GM21576 (cell line): ENCODE results near the gene CEP126.

ENCODE experiments used
- ATAC-seq: cut with Tn5 transposase; IDR thresholded peaks from one replicate; pipeline ENCODE4 v1.9.1; 2021; ENCODE audit warnings: mild to moderate bottlenecking, moderate library complexity; ENCODE audit not compliant: unreplicated experiment

The CEP126 gene

DNA sequence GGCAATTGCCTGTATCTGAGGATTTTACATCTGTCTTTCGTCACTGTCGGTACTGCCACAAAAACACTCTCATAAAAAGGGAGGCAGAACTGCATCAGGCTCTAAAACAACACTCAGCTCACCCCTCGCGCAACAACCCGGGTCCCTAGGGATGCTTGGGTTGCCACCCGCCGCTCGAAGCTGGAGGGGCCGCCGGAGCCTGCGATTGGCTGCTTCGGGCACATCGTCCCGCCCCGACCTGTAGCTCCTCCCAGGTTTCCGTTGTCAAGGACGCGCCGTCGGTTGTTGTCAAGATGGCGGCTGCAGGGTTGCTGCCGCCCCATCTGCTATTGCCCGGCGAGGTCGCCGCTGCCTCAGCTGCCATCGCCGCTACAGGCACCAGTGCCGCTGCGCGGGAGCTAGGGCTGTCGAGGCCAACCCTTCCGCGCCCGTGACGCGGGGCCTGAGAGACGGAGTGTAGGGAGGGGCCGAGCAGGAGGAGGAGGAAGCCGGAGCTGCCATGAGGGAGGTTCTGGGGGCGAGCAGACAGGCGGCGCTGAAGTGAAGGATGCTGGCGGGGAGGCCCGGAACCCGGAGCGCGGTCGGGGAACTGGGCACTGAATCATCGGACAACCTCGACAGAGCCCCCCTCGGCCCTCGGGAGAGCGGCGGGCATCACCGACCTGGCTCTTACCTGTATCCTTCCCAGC is at the start of gene CEP126:
TSS of gene CEP126 (plus strand) at position 273 of the 689 bp plus-strand sequence. CDS start at position 548, 275 bp downstream.
- peak; percentile 100 for ATAC-seq

DNA sequence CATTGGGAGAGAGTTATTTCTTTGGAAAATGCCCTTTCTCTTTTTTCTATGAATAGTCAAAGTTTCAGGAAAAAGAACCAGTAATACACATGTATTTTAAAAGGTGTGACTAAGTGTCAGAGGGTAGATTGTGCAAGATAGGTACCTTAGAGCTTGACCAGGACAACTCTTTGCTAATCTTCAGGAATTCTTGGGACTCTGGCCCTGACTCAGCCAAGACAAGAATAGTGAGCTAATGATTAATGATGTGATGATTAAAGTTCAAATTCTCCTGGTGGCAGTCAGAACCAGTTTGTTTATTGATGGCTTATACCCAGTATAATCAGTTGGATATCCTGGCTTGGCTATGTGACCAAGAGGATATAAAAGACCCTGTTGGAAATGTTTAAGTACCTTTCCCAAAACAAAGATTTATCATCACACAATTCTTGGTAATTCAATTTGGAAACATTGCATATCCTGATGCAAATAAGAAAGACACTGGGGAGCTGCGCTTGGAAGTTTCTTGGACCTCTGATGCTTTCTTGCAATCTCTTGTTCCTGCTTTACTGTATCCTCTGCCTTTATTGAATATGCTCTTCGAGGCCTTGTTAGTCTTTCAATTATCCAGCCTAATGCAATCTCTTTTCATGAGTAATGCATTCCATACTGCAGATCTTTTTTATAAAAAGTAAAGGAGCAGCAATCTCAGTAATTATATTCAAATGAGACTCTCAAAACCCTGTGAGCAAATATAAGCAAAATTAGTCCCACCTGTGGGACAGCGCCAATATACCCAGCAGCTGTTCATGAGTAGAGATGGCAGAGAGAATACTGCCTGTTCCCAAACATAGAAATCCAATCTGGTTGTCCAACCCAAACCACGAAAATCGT is 48.0 kb upstream of the CEP126 start:
- no peak for ATAC-seq

DNA sequence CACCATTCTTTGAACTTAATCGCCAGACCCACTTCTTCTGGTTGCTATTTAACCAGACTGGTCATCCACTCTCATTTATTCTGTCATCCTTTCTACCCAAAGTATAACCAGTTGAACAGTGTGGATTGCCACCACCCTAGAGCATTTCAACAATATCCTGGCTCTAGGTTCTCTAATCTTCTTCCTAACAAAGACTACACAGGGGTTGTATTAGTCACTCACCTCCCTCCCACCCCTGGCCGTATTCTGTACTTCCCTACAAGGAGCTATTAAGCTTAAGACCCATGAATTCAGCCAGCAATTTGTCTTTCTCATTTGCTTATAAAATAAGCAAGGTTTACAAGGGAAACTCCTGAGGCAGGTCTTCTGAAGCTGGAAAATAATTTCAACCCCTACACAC is 46.9 kb upstream of the CEP126 start:
- ATAC-seq: no peak

DNA sequence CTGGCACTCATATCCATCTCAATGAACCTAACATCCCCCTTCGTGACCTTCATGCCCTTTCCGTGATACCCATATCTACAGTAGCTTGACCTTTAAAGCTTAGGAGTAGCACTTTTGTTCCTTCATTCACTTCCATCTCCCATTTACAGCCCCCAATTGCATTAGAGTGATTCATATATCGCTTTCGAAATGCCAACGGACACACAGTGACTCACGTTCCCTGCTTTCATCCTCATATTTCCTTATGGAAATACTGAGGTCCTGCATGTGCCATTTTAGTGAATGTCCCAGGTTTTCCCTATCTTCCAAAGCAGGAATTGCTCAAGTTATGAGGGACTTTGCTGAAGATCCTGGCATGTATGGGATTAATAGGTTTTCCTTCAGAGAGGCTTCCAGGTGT is 44.3 kb upstream of the CEP126 start:
- no peak for ATAC-seq

DNA sequence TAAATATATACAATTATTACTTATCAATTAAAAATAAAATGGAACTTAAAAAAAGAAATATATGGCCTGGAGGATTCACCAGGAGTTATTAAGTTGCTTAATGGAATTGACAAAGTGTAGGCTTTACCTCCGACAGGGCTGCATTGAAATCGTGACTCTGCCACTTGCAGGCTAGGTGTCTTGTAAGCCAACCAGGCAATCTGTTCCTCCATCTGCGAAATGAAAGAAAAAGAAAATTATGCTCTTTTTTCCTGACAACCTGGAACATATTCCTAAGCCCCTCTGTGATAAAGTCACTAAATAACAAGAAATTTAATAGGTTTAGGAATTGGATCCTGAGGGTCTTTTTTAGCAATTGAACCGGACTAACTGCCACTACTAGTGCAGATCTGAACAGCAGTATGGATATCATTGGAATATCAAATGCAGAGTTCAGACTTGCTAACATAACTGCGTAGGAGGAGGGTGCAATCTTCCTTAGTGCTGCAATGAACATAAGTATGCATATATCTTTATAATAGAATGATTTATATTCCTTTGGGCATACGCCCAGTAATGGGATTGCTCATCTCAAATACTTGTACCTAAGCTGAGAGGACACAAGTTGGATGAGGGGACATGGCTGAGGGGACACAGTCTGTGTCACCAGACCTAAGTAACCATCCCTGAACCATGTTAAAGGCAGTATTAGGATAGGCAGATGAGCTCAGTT is 42.5 kb upstream of the CEP126 start:
- no peak for ATAC-seq

DNA sequence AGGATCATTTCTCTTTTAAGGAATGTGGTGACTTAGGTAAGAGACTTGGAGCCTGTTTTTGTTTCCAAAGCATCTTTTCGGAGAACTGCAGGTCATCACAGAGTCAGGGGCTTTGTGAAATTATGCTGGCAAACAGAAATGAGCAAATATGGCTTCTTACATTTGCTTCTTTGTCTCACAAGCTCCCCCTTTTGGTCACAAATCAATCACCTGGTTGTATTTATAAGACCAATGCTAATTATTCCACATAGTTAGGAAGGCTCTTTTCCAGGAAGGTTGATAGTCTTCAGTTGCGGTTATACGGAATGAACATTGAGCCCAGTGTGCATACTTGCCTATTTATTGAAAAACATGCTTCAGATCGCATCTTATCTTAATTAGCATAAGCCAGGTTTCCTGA is 34.6 kb upstream of the CEP126 start:
- no peak for ATAC-seq

GRCh38 chr11:101881586-101881985 is 33.2 kb upstream of the CEP126 start:
- no peak for ATAC-seq

- ATAC-seq: no peak
These were observed 29.2 kb upstream of the CEP126 start for GRCh38 chr11:101885631-101886030.

GRCh38 chr11:101889767-101890166 is 25.0 kb upstream of the CEP126 start:
- ATAC-seq: no peak

DNA sequence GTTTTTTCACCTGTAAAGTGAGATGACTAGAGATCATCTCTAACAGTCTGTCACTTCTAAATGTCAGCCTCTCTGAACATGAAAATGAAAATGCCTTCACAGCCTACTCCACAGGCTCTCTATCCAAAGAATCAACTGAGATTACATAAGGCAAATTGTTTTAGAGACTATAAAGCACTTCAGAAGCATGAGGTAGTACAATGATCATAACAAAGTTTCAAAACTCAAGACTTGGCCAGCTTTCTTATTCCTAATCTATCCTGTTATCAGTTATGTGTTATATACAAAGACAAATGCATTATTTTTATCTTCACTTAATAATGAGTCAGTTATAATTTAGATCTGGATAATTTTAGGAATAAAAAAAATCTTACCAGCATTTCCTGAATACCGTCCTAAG is 20.3 kb upstream of the CEP126 start:
- ATAC-seq: no peak

GRCh38 chr11:101907815-101908214 is 7.0 kb upstream of the CEP126 start:
- no peak for ATAC-seq

DNA sequence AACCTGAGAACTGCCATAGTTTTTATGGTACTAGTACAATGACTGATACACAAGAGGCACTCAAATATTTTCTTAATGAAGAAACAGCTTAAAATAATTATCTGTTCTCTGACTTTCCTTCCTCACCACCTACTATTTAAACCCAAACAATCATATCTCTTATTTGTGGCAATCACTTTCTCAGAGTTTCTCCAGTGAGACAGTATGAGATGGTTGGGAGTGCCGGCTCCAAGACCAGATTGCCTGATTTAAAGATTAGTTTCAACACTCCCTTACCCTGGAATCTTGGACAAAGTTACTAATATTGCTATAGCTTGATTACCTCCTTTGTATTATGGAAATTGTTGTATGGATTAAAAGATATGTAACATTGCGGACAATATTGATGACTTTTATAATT is 5.7 kb upstream of the CEP126 start:
- no peak for ATAC-seq

DNA sequence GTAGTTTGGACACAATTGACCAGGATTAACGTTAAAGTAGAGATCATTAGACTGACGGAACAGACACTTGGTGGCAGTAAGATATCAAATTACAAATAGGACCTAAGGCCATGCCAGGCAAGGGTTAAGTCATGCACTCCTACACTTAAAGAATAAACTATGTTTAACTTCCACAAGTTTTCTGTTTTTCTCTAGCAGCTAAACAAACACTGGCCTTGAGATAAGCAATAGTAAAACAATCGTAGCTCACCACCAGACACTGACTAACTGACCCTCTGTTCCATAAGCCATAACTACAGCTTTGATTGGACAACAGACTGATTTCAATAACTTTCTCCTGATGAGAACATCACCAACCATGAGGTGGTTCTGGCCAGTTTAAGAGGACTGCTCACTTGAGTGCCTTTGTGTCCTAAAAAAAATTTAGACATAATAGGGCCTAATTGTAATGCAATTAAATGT is 2.0 kb upstream of the CEP126 start:
- ATAC-seq: no peak

- no peak for ATAC-seq
These were observed 1.2 kb upstream of the CEP126 start for GRCh38 chr11:101913656-101914055.

- ATAC-seq: no peak
These were observed 471 bp upstream of the CEP126 start for GRCh38 chr11:101914341-101914737.

DNA sequence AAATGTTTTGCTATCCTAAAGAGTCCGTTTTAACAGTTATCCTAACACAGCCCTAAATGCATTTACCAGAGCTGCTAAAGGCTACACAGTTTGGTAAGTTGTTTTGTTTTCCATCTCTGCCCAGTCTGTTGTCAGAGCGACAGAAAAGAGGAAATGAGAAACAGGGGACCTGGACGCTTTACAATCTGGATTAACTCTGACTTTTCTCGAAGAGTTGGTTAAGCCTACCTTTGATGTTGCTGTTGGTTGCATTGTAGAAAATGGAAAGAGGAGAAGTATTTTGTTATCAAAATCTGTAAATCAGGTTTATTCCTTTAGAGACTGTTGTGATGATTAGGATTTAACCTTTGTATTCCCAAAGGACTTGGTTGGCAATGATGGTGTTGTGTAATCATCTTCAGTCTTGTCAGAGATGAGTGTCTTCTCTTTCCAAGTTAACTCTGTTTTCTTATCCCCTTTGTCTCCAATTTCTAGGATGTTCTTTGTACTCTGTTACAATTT is 1.0 kb downstream of the CEP126 start:
- ATAC-seq: peak; percentile 38

GRCh38 chr11:101916422-101916821 is 1.6 kb downstream of the CEP126 start, which contains the start of gene ANGPTL5:
TSS of gene ANGPTL5 (minus strand) at chr11:101916522. CDS start at chr11:101907909, 8,613 bp downstream.
- no peak for ATAC-seq

DNA sequence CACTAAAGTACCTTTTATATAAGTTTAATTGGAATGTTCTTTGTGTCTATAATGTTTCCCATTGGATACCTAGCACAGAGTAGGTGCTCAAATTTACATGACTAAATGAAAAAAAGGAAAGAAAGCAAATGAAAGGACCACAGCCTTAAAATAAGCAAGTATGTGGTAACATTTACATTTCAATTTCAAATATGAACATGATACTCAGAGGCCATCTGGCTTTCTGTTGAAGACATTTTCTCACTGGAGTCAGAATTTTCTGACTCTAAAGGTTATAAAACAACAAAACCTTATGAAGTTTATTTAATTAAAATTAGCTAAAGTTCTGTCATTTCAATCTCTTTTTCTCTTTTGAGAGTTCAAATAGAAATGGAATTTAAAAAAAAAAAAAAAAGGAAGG is 2.4 kb downstream of the CEP126 start:
- ATAC-seq: no peak

GRCh38 chr11:101920992-101921391 is 6.2 kb downstream of the CEP126 start:
- ATAC-seq: no peak

DNA sequence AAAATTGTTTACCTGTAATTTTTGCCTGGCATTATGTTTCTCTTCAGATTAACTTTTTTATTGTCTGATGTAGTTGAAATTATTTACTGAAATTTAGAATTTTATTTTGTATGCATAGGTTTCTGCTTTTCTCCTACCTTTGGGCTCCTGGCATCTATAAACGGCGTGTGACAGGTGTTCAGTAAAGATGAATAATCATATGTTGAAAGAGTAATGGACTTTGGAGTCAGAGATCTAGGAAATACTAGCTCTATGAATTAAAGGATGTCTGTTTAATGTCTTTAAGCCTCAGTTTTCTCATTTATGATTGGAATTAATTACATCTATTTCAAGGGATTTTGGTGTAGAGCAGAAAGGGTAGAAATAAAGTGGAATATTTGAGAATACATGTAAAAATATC is 8.7 kb downstream of the CEP126 start:
- no peak for ATAC-seq

- ATAC-seq: no peak
These were observed 14.6 kb downstream of the CEP126 start for GRCh38 chr11:101929294-101929915.
